ENCODE results near the gene EXOC6B.
"Not testable (repeated sequence)": the region's sequence is repeated elsewhere in the genome, so short reads cannot be mapped to it uniquely, and the experiment has no call there.

The EXOC6B gene

GRCh38 chr2:72457801-72458516 lies 367.9 kb downstream of the EXOC6B start:
- no peak overlapping the region for H3K27ac Mint-ChIP-seq
- no peaks in the 10 kb centered on the region for H3K4me1 Mint-ChIP-seq (ENCODE audit: low read depth)
- no peaks in the 10 kb centered on the region for H3K27me3 Mint-ChIP-seq
- no peaks in the 10 kb centered on the region for H3K9me3 Mint-ChIP-seq
- H3K4me3 Mint-ChIP-seq = no peak overlapping the region
- H3K36me3 Mint-ChIP-seq (ENCODE audit: low read depth) = peaks cover 10% of the 10 kb centered on the region

DNA sequence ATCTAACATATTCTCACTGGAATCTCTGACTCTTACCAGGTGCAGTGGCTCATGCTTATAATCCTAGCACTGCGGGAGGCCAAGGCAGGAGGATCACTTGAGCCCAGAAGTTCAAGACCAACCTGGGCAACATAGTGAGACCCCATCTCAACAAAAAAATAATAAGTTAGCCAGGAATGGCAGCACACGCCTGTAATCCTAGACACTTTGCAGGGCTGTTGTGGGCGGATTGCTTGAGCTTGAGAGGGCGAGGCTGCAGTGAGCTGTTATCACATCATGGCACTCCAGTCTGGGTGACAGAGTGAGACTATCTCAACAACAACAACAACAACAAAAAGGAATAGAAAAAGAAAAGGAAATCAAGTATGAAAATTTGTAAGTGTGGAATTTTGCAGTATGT lies 371.6 kb downstream of the EXOC6B start:
- H3K27me3 Mint-ChIP-seq = no peaks in the 10 kb centered on the region
- no peak overlapping the region for H3K27ac Mint-ChIP-seq
- no peaks in the 10 kb centered on the region for H3K4me1 Mint-ChIP-seq (ENCODE audit: low read depth)
- H3K36me3 Mint-ChIP-seq (ENCODE audit: low read depth) = peaks cover 10% of the 10 kb centered on the region
- no peak overlapping the region for H3K4me3 Mint-ChIP-seq
- no peaks in the 10 kb centered on the region for H3K9me3 Mint-ChIP-seq

GRCh38 chr2:72442270-72442669 lies 383.6 kb downstream of the EXOC6B start:
- H3K4me3 Mint-ChIP-seq = no peak overlapping the region
- H3K27ac Mint-ChIP-seq = no peak overlapping the region
- peaks cover 55% of the 10 kb centered on the region for H3K36me3 Mint-ChIP-seq (ENCODE audit: low read depth)
- no peaks in the 10 kb centered on the region for H3K27me3 Mint-ChIP-seq
- peaks cover 14% of the 10 kb centered on the region for H3K4me1 Mint-ChIP-seq (ENCODE audit: low read depth)
- H3K9me3 Mint-ChIP-seq = peaks cover 38% of the 10 kb centered on the region

- Mint-ChIP-seq H3K27me3 (no peaks in the 10 kb centered on the region), H3K4me3 (no peak overlapping the region), H3K36me3 (ENCODE audit: low read depth) (peaks cover 40% of the 10 kb centered on the region), H3K4me1 (ENCODE audit: low read depth) (peaks cover 14% of the 10 kb centered on the region), H3K9me3 (peaks cover 37% of the 10 kb centered on the region), H3K27ac (no peak overlapping the region)
These were observed 385.9 kb downstream of the EXOC6B start for GRCh38 chr2:72439892-72440291.

DNA sequence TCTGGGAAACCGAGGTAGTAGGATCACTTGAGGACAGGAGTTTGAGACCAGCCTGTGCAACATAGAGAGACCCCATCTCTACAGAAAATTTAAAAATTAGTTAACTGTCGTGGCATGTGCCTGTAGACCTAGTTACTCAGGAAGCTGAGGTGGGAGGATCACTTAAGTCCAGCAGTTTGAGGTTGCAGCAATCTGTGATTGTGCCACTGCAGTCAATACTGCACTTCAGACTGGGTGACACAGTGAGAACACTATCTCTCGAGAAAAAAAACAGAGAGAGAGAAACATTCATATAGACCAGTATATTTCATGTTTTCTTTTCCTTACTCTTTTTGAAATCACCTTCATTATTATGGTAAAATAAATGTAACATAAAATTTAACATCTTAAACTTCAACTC lies 387.5 kb downstream of the EXOC6B start:
- no peak overlapping the region for H3K27ac Mint-ChIP-seq
- H3K4me1 Mint-ChIP-seq (ENCODE audit: low read depth) = peaks cover 14% of the 10 kb centered on the region
- H3K27me3 Mint-ChIP-seq = no peaks in the 10 kb centered on the region
- no peak overlapping the region for H3K4me3 Mint-ChIP-seq
- peaks cover 34% of the 10 kb centered on the region for H3K36me3 Mint-ChIP-seq (ENCODE audit: low read depth)
- H3K9me3 Mint-ChIP-seq = peaks cover 41% of the 10 kb centered on the region

GRCh38 chr2:72431737-72432136 lies 394.1 kb downstream of the EXOC6B start:
- H3K4me3 Mint-ChIP-seq = no peak overlapping the region
- no peaks in the 10 kb centered on the region for H3K4me1 Mint-ChIP-seq (ENCODE audit: low read depth)
- H3K27ac Mint-ChIP-seq = no peak overlapping the region
- H3K9me3 Mint-ChIP-seq = peaks cover 18% of the 10 kb centered on the region
- H3K27me3 Mint-ChIP-seq = no peaks in the 10 kb centered on the region
- peaks cover 4% of the 10 kb centered on the region for H3K36me3 Mint-ChIP-seq (ENCODE audit: low read depth)

DNA sequence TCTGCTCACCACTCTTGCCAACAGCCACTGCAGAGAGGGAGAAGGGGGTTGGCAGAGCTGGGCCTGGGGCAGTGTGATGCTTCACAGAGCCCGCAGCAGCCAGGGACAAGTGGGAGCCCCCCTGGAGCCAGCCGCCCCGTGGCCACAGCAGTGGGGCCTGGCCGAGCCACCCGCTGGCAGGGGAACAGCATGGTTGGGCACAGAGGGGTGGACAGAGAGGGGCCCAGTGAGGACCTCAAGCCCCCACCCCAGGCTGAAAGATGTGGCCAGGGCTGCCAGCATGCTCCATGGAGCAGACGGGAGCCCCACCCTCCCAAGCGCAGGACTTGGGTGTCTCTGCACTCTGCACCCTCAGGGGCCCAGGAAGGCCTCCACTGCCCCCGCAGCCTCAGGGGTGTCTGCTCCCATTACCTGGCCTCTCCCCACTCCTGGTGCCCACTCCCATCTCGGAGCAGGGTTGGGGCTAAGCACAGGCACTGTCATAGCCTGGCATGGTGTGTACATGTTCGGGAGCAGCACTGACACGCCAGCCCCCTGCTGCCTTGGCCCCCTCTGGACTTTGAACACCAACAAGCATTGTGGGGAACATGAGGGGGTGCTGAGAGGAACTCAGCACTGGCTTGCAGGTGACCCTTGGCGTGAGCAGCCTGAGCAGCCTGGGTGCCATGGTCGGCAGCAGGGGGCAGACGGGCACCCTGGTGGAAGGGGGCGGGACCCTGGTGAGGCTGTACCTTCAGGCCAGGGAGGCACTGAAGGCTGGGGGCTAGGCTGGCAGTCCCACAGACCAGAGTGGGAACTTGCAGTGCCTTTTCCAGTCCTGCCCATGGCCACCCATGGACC lies 398.6 kb downstream of the EXOC6B start:
- Mint-ChIP-seq H3K27ac (no peak overlapping the region), H3K4me1 (ENCODE audit: low read depth) (no peaks in the 10 kb centered on the region), H3K27me3 (no peaks in the 10 kb centered on the region), H3K36me3 (ENCODE audit: low read depth) (peaks cover 29% of the 10 kb centered on the region), H3K4me3 (no peak overlapping the region), H3K9me3 (peaks cover 17% of the 10 kb centered on the region)

DNA sequence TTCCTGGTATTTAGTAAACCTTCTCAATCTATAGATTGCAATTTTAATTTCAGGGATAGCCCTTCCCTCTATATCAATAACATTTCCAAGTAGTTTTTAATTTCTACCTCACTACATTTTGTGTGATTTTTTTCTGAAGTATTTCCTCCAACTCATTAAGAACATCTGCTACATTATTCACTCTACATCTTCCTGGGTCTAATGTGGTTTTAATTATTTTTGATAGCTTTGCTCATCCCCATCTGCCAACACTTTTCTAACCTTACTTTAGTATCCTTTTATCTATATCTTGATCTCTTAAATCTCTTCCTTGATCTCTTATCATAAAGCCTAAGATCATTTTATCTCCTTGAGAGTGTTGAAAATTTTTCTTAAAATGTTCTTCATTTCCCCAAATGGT lies 399.8 kb downstream of the EXOC6B start:
- Mint-ChIP-seq H3K4me1 (ENCODE audit: low read depth) (no peaks in the 10 kb centered on the region), H3K27me3 (no peaks in the 10 kb centered on the region), H3K27ac (no peak overlapping the region), H3K36me3 (ENCODE audit: low read depth) (peaks cover 32% of the 10 kb centered on the region), H3K4me3 (no peak overlapping the region), H3K9me3 (peaks cover 18% of the 10 kb centered on the region)

GRCh38 chr2:72423756-72424155 lies 402.1 kb downstream of the EXOC6B start:
- Mint-ChIP-seq H3K27ac (no peak overlapping the region), H3K36me3 (ENCODE audit: low read depth) (peaks cover 39% of the 10 kb centered on the region)

GRCh38 chr2:72421771-72422379 lies 404.0 kb downstream of the EXOC6B start:
- H3K9me3 Mint-ChIP-seq = peaks cover 26% of the 10 kb centered on the region
- not testable (repeated sequence) for H3K4me1 Mint-ChIP-seq (ENCODE audit: low read depth)
- H3K36me3 Mint-ChIP-seq (ENCODE audit: low read depth) = peaks cover 35% of the 10 kb centered on the region

More at GRCh38 chr2:72423756-72424155, 402.1 kb downstream of the EXOC6B start:
- Mint-ChIP-seq H3K4me1 (ENCODE audit: low read depth) (no peaks in the 10 kb centered on the region), H3K9me3 (peaks cover 26% of the 10 kb centered on the region), H3K27me3 (no peaks in the 10 kb centered on the region), H3K4me3 (no peak overlapping the region)

GRCh38 chr2:72415781-72416475 lies 409.9 kb downstream of the EXOC6B start:
- Mint-ChIP-seq H3K4me3 (no peak overlapping the region), H3K36me3 (ENCODE audit: low read depth) (peaks cover 6% of the 10 kb centered on the region), H3K4me1 (ENCODE audit: low read depth) (no peaks in the 10 kb centered on the region), H3K27me3 (no peaks in the 10 kb centered on the region), H3K9me3 (peaks cover 22% of the 10 kb centered on the region), H3K27ac (no peak overlapping the region)

More at GRCh38 chr2:72421771-72422379, 404.0 kb downstream of the EXOC6B start:
- not testable (repeated sequence) for H3K27me3 Mint-ChIP-seq, H3K4me3 Mint-ChIP-seq, H3K27ac Mint-ChIP-seq

DNA sequence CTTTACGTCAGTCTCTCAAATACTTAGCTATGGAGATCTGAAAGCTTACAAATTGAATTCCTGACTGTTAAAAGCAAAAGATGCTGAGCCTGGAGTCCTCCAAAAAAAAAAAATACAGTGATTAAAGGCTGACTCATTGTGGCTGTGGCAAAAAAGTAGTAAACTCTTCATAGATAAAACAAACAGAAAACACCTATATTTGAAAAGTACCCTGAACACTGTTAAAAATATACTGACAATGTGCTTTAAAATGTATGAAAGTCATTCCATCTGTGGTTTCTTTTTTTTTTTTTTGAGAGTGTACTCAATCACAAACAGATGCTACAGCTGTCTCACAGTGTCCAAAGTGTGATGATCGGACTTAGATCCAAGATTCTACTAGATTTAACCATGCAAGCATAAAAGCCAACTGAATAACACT lies 410.6 kb downstream of the EXOC6B start:
- no peak overlapping the region for H3K4me3 Mint-ChIP-seq
- peaks cover 19% of the 10 kb centered on the region for H3K9me3 Mint-ChIP-seq
- no peaks in the 10 kb centered on the region for H3K4me1 Mint-ChIP-seq (ENCODE audit: low read depth)
- no peaks in the 10 kb centered on the region for H3K27me3 Mint-ChIP-seq
- H3K27ac Mint-ChIP-seq = no peak overlapping the region
- H3K36me3 Mint-ChIP-seq (ENCODE audit: low read depth) = no peaks in the 10 kb centered on the region

GRCh38 chr2:72414137-72414760 lies 411.6 kb downstream of the EXOC6B start:
- Mint-ChIP-seq H3K27ac (no peak overlapping the region), H3K4me1 (ENCODE audit: low read depth) (no peaks in the 10 kb centered on the region), H3K27me3 (no peaks in the 10 kb centered on the region), H3K36me3 (ENCODE audit: low read depth) (no peaks in the 10 kb centered on the region), H3K4me3 (no peak overlapping the region), H3K9me3 (peaks cover 19% of the 10 kb centered on the region)

DNA sequence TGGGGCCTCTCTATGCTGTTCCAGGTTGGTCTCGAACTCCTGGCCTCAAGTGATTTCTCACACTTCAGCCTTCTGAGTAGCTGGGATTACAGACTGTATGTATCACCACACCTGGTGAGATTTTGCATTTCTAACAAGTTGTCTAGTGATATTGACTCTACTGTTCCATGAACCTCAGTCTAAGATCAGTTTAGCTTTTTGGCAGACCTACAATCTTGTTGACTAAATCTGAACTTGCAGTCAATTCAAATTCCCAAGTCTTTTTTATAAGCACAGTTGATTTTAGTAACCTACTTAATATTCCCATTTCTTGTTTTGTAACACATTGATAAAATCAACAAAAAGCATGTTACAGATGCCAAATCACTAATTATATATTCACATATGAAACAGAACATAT lies 412.1 kb downstream of the EXOC6B start:
- Mint-ChIP-seq H3K4me1 (ENCODE audit: low read depth) (no peaks in the 10 kb centered on the region), H3K27ac (no peak overlapping the region), H3K27me3 (no peaks in the 10 kb centered on the region), H3K9me3 (peaks cover 19% of the 10 kb centered on the region), H3K36me3 (ENCODE audit: low read depth) (no peaks in the 10 kb centered on the region), H3K4me3 (no peak overlapping the region)
